T47D (cell line): ENCODE data around the gene KRTAP19-7.
A peak's percentile ranks its signal among the peaks of the same experiment; 100 is the strongest.

ENCODE experiments used
- DNase-seq, 2 experiments: peaks; one replicate each; pipeline versions ENCODE4 v3.0.0 to v3.0.0-alpha.2; 2011 to 2012; ENCODE audit warnings: low read depth in 1 of 2, low spot score in 1 of 2
- JUND ChIP-seq: IDR thresholded peaks from 2 replicates; pipeline ENCODE4 v1.6.1; 2012; ENCODE audit warnings: low read depth
- in situ Hi-C: cut with HindIII; loops from 2 replicates; pipeline ENCODE4 v1.10.0; 2016; ENCODE audit warnings: low sequenced_read_pairs, low pct_unique_long_range_greater_than_20kb

KRTAP19-7 gene

GRCh38 chr21:30561264-30561895, at the start of gene KRTAP19-7:
Gene KRTAP19-7 (minus strand): TSS chr21:30561314. CDS start chr21:30561289, 25 bp downstream.
- in situ Hi-C loops: no loop called here
- no peak for DNase-seq
- TF ChIP-seq JUND: no peak

- TF ChIP-seq JUND: no peak
- in situ Hi-C loops: no loop called here
- peak in 1 of 2 experiments; percentile 6 for DNase-seq
These were observed 44.9 kb upstream of the KRTAP19-7 start for GRCh38 chr21:30605968-30606367.

GRCh38 chr21:30600787-30601186, 39.7 kb upstream of the KRTAP19-7 start, which contains the start of gene KRTAP22-1:
Gene KRTAP22-1 (plus strand): TSS chr21:30601087.
- no peak for TF ChIP-seq JUND
- in situ Hi-C loops: no loop called here
- DNase-seq: no peak

- in situ Hi-C loops: no loop called here
- no peak for TF ChIP-seq JUND
- DNase-seq: no peak
These were observed 37.7 kb upstream of the KRTAP19-7 start, which contains the start of gene KRTAP6-2 for GRCh38 chr21:30598802-30599201. Gene KRTAP6-2 (minus strand): TSS chr21:30598902. CDS start chr21:30598874, 28 bp downstream.

- TF ChIP-seq JUND: no peak
- in situ Hi-C loops: no loop called here
- no peak for DNase-seq
These were observed 31.0 kb upstream of the KRTAP19-7 start, which contains the start of gene KRTAP6-3 for GRCh38 chr21:30592140-30592539. Gene KRTAP6-3 (plus strand): TSS chr21:30592440. CDS start chr21:30592446, 6 bp downstream.

- in situ Hi-C loops: no loop called here
- no peak for DNase-seq
These were observed 29.2 kb upstream of the KRTAP19-7 start, which contains the start of gene KRTAP22-2 for GRCh38 chr21:30590297-30590696. Gene KRTAP22-2 (minus strand): TSS chr21:30590397.

GRCh38 chr21:30582870-30583269, 21.8 kb upstream of the KRTAP19-7 start:
- DNase-seq: no peak
- no peak for TF ChIP-seq JUND
- in situ Hi-C loops: no loop called here

More at GRCh38 chr21:30590297-30590696, 29.2 kb upstream of the KRTAP19-7 start, which contains the start of gene KRTAP22-2:
- no peak for TF ChIP-seq JUND

GRCh38 chr21:30580132-30580531, 19.0 kb upstream of the KRTAP19-7 start:
- in situ Hi-C loops: no loop called here
- no peak for DNase-seq

GRCh38 chr21:30579346-30579745, 18.2 kb upstream of the KRTAP19-7 start:
- in situ Hi-C loops: no loop called here
- no peak for DNase-seq
- TF ChIP-seq JUND: no peak

More at GRCh38 chr21:30580132-30580531, 19.0 kb upstream of the KRTAP19-7 start:
- TF ChIP-seq JUND: no peak

- no peak for TF ChIP-seq JUND
- in situ Hi-C loops: no loop called here
- no peak for DNase-seq
These were observed 16.7 kb upstream of the KRTAP19-7 start for GRCh38 chr21:30577766-30578165.

GRCh38 chr21:30567617-30568016, 6.5 kb upstream of the KRTAP19-7 start:
- in situ Hi-C loops: no loop called here
- DNase-seq: no peak
- TF ChIP-seq JUND: no peak

GRCh38 chr21:30563630-30564029, 2.5 kb upstream of the KRTAP19-7 start:
- TF ChIP-seq JUND: no peak
- in situ Hi-C loops: no loop called here
- no peak for DNase-seq

GRCh38 chr21:30563072-30563471, 2.0 kb upstream of the KRTAP19-7 start:
- DNase-seq: no peak
- in situ Hi-C loops: no loop called here
- no peak for TF ChIP-seq JUND
